Stimulated activated CD8-positive, alpha-beta memory T cell treated with anti-CD3 and anti-CD28 coated beads, Interleukin-7, amount 100 ng/mL, for 4 hours (primary cell): ENCODE data around the gene OPCML.

Source experiments
- DNase-seq, 2 donors: peaks; one replicate each; pipeline ENCODE4 v3.0.0-alpha.2; 2020; ENCODE audit warnings: low read depth in 2 of 2

The OPCML gene

GRCh38 chr11:133541021-133541719 is 8.9 kb upstream of the OPCML start:
- DNase-seq = no peak

- DNase-seq = no peak
Observed at GRCh38 chr11:133536198-133536597, 3.9 kb upstream of the OPCML start.

- DNase-seq = no peak
Observed at GRCh38 chr11:133533205-133533604, 904 bp upstream of the OPCML start.

GRCh38 chr11:133531458-133531857 is 843 bp downstream of the OPCML start:
- DNase-seq = no peak

GRCh38 chr11:133530501-133530835 is 1.8 kb downstream of the OPCML start:
- DNase-seq = no peak

- no peak for DNase-seq
Observed at GRCh38 chr11:133529807-133530500, 2.3 kb downstream of the OPCML start.

- DNase-seq = no peak
Observed at GRCh38 chr11:133526790-133527189, 5.5 kb downstream of the OPCML start.

- no peak for DNase-seq
Observed at GRCh38 chr11:133525976-133526375, 6.3 kb downstream of the OPCML start.

GRCh38 chr11:133524488-133524887 is 7.8 kb downstream of the OPCML start:
- DNase-seq = no peak

- DNase-seq = no peak
Observed at GRCh38 chr11:133522344-133522743, 10.0 kb downstream of the OPCML start.

GRCh38 chr11:133521502-133521901 is 10.8 kb downstream of the OPCML start:
- no peak for DNase-seq

GRCh38 chr11:133520707-133521106 is 11.6 kb downstream of the OPCML start:
- DNase-seq = no peak

- DNase-seq = no peak
Observed at GRCh38 chr11:133519560-133519959, 12.7 kb downstream of the OPCML start.

- no peak for DNase-seq
Observed at GRCh38 chr11:133518702-133519264, 13.5 kb downstream of the OPCML start.

- DNase-seq = no peak
Observed at GRCh38 chr11:133516845-133517244, 15.5 kb downstream of the OPCML start.

- DNase-seq = no peak
Observed at GRCh38 chr11:133515107-133515506, 17.2 kb downstream of the OPCML start.

- no peak for DNase-seq
Observed at GRCh38 chr11:133509924-133510697, 22.2 kb downstream of the OPCML start.

GRCh38 chr11:133508468-133508867 is 23.8 kb downstream of the OPCML start:
- DNase-seq = no peak

- DNase-seq = no peak
Observed at GRCh38 chr11:133507185-133507584, 25.1 kb downstream of the OPCML start.

GRCh38 chr11:133506551-133507094 is 25.7 kb downstream of the OPCML start:
- no peak for DNase-seq

- DNase-seq = no peak
Observed at GRCh38 chr11:133506023-133506422, 26.3 kb downstream of the OPCML start.

- no peak for DNase-seq
Observed at GRCh38 chr11:133504906-133505305, 27.4 kb downstream of the OPCML start.
